SK-N-SH treated with all-trans-retinoic acid at 6 μM for 48 hours (cell line): ENCODE measurements around the gene SGTA.

Experiments
- ARNTL ChIP-seq: fragments of 450-650 bp; formaldehyde crosslinking; IDR thresholded peaks from 2 replicates; pipeline ENCODE4 v1.5.0; 2020; ENCODE audit warnings: low read depth, mild to moderate bottlenecking, moderate library complexity, borderline replicate concordance
- CSDC2 ChIP-seq: fragments of 250-450 bp; sonication (Bioruptor Pico); IDR thresholded peaks from 2 replicates; pipeline ENCODE4 v1.5.0; 2020; ENCODE audit warnings: mild to moderate bottlenecking, moderate library complexity
- PPARA ChIP-seq: fragments of 250-450 bp; sonication (Bioruptor Pico); IDR thresholded peaks from 2 replicates; pipeline ENCODE4 v1.5.0; 2020; ENCODE audit warnings: mild to moderate bottlenecking, borderline replicate concordance
- RARB ChIP-seq: fragments of 250-450 bp; sonication (Bioruptor Pico); IDR thresholded peaks from 2 replicates; pipeline ENCODE4 v1.8.0; 2021; ENCODE audit warnings: mild to moderate bottlenecking, moderate library complexity
- SNAI2 ChIP-seq: fragments of 250-450 bp; sonication (Bioruptor Pico); IDR thresholded peaks from 2 replicates; pipeline ENCODE4 v1.5.0; 2020; ENCODE audit warnings: mild to moderate bottlenecking, moderate library complexity
- ZC3H10 ChIP-seq: fragments of 250-450 bp; sonication (Bioruptor Pico); IDR thresholded peaks from 2 replicates; pipeline ENCODE4 v1.5.1; 2021; ENCODE audit warnings: mild to moderate bottlenecking, moderate library complexity
- ZFP30 ChIP-seq: fragments of 450-650 bp; formaldehyde crosslinking; IDR thresholded peaks from 2 replicates; pipeline ENCODE4 v1.5.0; 2022; ENCODE audit warnings: mild to moderate bottlenecking, moderate library complexity
- TF ChIP-seq, protein P1 (sequence below): fragments of 250-450 bp; sonication (Bioruptor Pico); IDR thresholded peaks from 2 replicates; pipeline ENCODE4 v1.8.0; 2020; ENCODE audit warnings: mild to moderate bottlenecking, moderate library complexity, borderline replicate concordance
- TF ChIP-seq, protein P2 (sequence below): fragments of 250-450 bp; sonication (Bioruptor Pico); IDR thresholded peaks from 2 replicates; pipeline ENCODE4 v1.5.1; 2020; ENCODE audit warnings: low read depth, mild to moderate bottlenecking, moderate library complexity

DNA sequence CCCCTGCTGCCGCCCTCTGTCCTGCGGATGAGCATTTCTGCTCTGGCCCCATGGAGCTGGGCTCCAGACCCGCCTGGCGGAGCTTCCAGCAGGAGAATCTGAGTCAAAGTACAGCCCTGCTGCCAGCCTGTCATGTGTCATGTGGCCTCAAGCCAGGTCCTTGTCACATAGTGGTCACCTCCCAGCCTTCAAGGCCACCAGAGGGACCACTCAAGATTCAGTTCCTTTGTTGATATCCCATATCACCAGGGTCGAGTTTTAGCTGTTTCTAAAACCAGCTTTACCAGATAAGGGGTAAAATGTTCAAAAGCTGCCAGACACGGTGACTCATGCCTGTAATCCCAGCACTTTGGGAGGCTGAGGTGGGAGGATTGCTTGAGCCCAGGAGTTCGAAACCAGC lies 15.7 kb upstream of the SGTA start:
- TF ChIP-seq ARNTL (CRISPR knock-in tag) (no peak), ZFP30 (CRISPR knock-in tag) (no peak), ZC3H10 (CRISPR knock-in tag) (no peak), CSDC2 (no peak), RARB (no peak), PPARA (no peak), SNAI2 (CRISPR knock-in tag) (no peak)
- TF ChIP-seq, protein P1, sequence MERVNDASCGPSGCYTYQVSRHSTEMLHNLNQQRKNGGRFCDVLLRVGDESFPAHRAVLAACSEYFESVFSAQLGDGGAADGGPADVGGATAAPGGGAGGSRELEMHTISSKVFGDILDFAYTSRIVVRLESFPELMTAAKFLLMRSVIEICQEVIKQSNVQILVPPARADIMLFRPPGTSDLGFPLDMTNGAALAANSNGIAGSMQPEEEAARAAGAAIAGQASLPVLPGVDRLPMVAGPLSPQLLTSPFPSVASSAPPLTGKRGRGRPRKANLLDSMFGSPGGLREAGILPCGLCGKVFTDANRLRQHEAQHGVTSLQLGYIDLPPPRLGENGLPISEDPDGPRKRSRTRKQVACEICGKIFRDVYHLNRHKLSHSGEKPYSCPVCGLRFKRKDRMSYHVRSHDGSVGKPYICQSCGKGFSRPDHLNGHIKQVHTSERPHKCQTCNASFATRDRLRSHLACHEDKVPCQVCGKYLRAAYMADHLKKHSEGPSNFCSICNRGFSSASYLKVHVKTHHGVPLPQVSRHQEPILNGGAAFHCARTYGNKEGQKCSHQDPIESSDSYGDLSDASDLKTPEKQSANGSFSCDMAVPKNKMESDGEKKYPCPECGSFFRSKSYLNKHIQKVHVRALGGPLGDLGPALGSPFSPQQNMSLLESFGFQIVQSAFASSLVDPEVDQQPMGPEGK (CRISPR knock-in tag), result no peak
- TF ChIP-seq, protein P2, sequence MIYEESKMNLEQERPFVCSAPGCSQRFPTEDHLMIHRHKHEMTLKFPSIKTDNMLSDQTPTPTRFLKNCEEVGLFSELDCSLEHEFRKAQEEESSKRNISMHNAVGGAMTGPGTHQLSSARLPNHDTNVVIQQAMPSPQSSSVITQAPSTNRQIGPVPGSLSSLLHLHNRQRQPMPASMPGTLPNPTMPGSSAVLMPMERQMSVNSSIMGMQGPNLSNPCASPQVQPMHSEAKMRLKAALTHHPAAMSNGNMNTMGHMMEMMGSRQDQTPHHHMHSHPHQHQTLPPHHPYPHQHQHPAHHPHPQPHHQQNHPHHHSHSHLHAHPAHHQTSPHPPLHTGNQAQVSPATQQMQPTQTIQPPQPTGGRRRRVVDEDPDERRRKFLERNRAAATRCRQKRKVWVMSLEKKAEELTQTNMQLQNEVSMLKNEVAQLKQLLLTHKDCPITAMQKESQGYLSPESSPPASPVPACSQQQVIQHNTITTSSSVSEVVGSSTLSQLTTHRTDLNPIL (CRISPR knock-in tag), result no peak
